CD14-positive monocyte (primary cell): Measurements from ENCODE around the gene SLC25A13. TPM values are rescaled to one million over a fixed set of nuclear protein-coding genes. Genes with fewer than 3 reads are reported as not detected.

ENCODE experiments used
- DNase-seq, 3 donors: peaks; one replicate each; pipeline ENCODE4 v3.0.0-alpha.2; 2011 to 2022
- H2AFZ ChIP-seq: 2 replicates; pipeline ENCODE4 v1.6.0; 2012; ENCODE audit warnings: mild to moderate bottlenecking, low read depth, low read length, inconsistent platforms; ENCODE audit not compliant: insufficient read depth, poor library complexity, severe bottlenecking
- H3K27ac ChIP-seq, 2 donors: 1 replicate in 1 of 2; 2 replicates in 1 of 2; pipeline ENCODE4 v1.5.1; 2012 to 2013; ENCODE audit warnings: low read length in 2 of 2, control low read depth in 1 of 2, inconsistent platforms in 1 of 2, low read depth in 1 of 2, mild to moderate bottlenecking in 1 of 2
- H3K27me3 ChIP-seq, 2 donors: one replicate each; pipeline versions ENCODE4 v1.6.0 to v1.6.1; 2011 to 2013; ENCODE audit warnings: low read length in 2 of 2; ENCODE audit not compliant: control insufficient read depth in 2 of 2, insufficient read depth in 2 of 2
- H3K36me3 ChIP-seq, 2 donors: replicated peaks in 1 of 2; 1 replicate in 1 of 2; 2 replicates in 1 of 2; pipeline versions ENCODE4 v1.5.1 to v1.6.1; 2012 to 2013; ENCODE audit warnings: low read length in 2 of 2, control low read depth in 1 of 2, inconsistent platforms in 1 of 2, mild to moderate bottlenecking in 1 of 2; ENCODE audit not compliant: insufficient read depth in 2 of 2, control insufficient read depth in 1 of 2
- H3K4me1 ChIP-seq, 2 donors: 1 replicate in 1 of 2; 2 replicates in 1 of 2; pipeline versions ENCODE4 v1.5.1 to v1.6.1; 2012 to 2013; ENCODE audit warnings: low read length in 2 of 2, control low read depth in 1 of 2, inconsistent platforms in 1 of 2, mild to moderate bottlenecking in 1 of 2, moderate library complexity in 1 of 2; ENCODE audit not compliant: insufficient read depth in 2 of 2, control insufficient read depth in 1 of 2
- H3K4me2 ChIP-seq: replicated peaks from 2 replicates; pipeline ENCODE3; 2012; ENCODE audit warnings: low read length, moderate library complexity, mild to moderate bottlenecking; ENCODE audit not compliant: poor library complexity, severe bottlenecking; ENCODE audit errors: extremely low read depth
- H3K4me3 ChIP-seq, 3 experiments: fragments of 200-600 bp in 1 of 3; sonication (generic) in 1 of 3; replicated peaks in 1 of 3; 1 replicate in 2 of 3; 2 replicates in 1 of 3; pipeline ENCODE4 v1.5.1; 2011 to 2013; ENCODE audit warnings: low read length in 3 of 3, mild to moderate bottlenecking in 3 of 3, control low read depth in 2 of 3, low read depth in 2 of 3, inconsistent platforms in 1 of 3, moderate library complexity in 1 of 3
- H3K79me2 ChIP-seq: 2 replicates; pipeline ENCODE4 v1.6.0; 2012; ENCODE audit warnings: mild to moderate bottlenecking, control low read depth, inconsistent platforms, low read length, moderate library complexity; ENCODE audit not compliant: insufficient read depth
- H3K9ac ChIP-seq: 2 replicates; pipeline ENCODE4 v1.6.0; 2017; ENCODE audit warnings: low read length, mild to moderate bottlenecking; ENCODE audit not compliant: insufficient read depth, poor library complexity, severe bottlenecking
- H3K9me3 ChIP-seq, 2 donors: replicated peaks in 1 of 2; 1 replicate in 1 of 2; 2 replicates in 1 of 2; pipeline versions ENCODE4 v1.5.1 to v1.6.1; 2012 to 2013; ENCODE audit warnings: low read length in 2 of 2, control low read depth in 1 of 2; ENCODE audit not compliant: control insufficient read depth in 1 of 2, insufficient read depth in 1 of 2
- H4K20me1 ChIP-seq: 2 replicates; pipeline ENCODE4 v1.6.0; 2012; ENCODE audit warnings: mild to moderate bottlenecking, low read length, control low read depth, moderate library complexity; ENCODE audit not compliant: insufficient read depth
- H3K27ac Mint-ChIP-seq, 7 donors: one replicate each; pipeline ENCODE4 v1.8.0; 2020; ENCODE audit warnings: mild to moderate bottlenecking in 7 of 7, mixed read lengths in 7 of 7, moderate library complexity in 6 of 7, inconsistent platforms in 2 of 7
- H3K27me3 Mint-ChIP-seq, 3 donors: one replicate each; pipeline ENCODE4 v1.8.0; 2021 to 2022; ENCODE audit warnings: low read depth in 3 of 3, mild to moderate bottlenecking in 3 of 3, mixed read lengths in 3 of 3, moderate library complexity in 3 of 3, inconsistent platforms in 1 of 3
- H3K36me3 Mint-ChIP-seq, 2 donors: one replicate each; pipeline ENCODE4 v1.8.0; 2020; ENCODE audit warnings: mixed read lengths in 2 of 2, inconsistent platforms in 1 of 2, mild to moderate bottlenecking in 1 of 2
- H3K4me1 Mint-ChIP-seq: one replicate; pipeline ENCODE4 v1.8.0; 2020; ENCODE audit warnings: mild to moderate bottlenecking, mixed read lengths
- H3K4me3 Mint-ChIP-seq, 2 donors: one replicate each; pipeline ENCODE4 v1.8.0; 2020; ENCODE audit warnings: mild to moderate bottlenecking in 2 of 2, mixed read lengths in 2 of 2, moderate library complexity in 1 of 2
- H3K9me3 Mint-ChIP-seq, 7 donors: one replicate each; pipeline ENCODE4 v1.8.0; 2020 to 2022; ENCODE audit warnings: mixed read lengths in 7 of 7, mild to moderate bottlenecking in 6 of 7, moderate library complexity in 6 of 7, inconsistent platforms in 2 of 7
- WGBS: methylation state at CpG from one replicate; pipeline ENCODE4 v1.1.5; 2013; ENCODE audit warnings: missing lambda C conversion rate; ENCODE audit not compliant: insufficient coverage; 5-methylcytosine and 5-hydroxymethylcytosine counted together
- intact Hi-C, 2 donors: fragments of 100-400 bp; cut with micrococcal nuclease; formaldehyde crosslinking; loops; one replicate each; pipeline versions ENCODE4 v1.15.0 to v1.15.1; 2023
- polyA plus RNA-seq, 3 donors: library from polyadenylated mRNA; depleted of rRNA in 1 of 3; unstranded in 2 of 3; stranded (reverse) in 1 of 3; fragments of 300-500 nt in 2 of 3; fragments of >200 nt in 1 of 3; fragmentation: Illumina TruSeq in 2 of 3; gene quantifications; 1 replicate in 2 of 3; 2 replicates in 1 of 3; pipeline ENCODE4 v1.2.3, GENCODE V29; 2012 to 2021
- TF ChIP-seq, protein P1 (sequence below): fragments of 200-600 bp; IDR thresholded peaks from one replicate; pipeline ENCODE4 v1.8.0; 2022; ENCODE audit warnings: antibody characterized with exemption, mild to moderate bottlenecking

SLC25A13 gene
- polyA plus RNA-seq, 3 donors, result 12.7 to 15.7 (median 14.4) TPM

DNA sequence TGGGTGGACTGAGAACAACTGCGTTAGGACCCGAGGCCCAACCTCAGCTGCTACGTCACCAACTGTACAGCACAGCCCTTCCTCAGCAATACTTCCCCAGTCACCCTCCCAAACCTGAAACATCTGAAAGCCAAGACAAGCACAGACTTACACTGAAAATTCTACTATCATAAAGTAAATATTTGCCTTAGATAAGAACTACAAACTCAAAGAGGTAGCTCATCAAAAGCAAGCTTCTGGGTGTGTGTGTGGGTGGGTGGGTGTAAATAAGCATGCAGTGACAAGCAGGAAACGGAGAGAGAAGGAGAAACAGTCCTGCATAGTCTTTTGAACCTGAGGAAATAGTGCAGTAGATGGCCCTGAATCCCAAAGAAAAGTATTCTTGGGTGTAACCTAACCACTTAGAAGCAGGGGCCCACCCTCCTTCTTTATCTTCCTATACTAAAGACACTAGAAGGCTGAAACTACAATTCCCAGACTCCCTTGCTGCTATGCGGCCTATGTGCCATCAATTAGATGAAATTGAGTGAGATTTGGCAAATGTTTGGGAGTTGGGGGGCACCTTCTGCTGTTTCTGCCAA, 18.7 kb downstream of the SLC25A13 start:
- no peaks in the 10 kb centered on the region for H3K36me3 ChIP-seq
- no peak overlapping the region for H3K4me3 ChIP-seq
- H3K27ac ChIP-seq, result no peak overlapping the region
- H3K4me2 ChIP-seq, result no peak overlapping the region
- H3K36me3 Mint-ChIP-seq, result peaks cover 4 to 14% of the 10 kb centered on the region in 2 donors
- peaks cover 18% of the 10 kb centered on the region for H3K4me1 Mint-ChIP-seq
- H3K4me1 ChIP-seq, result peaks cover 11 to 13% of the 10 kb centered on the region in 2 donors
- DNase-seq, result no peak
- intact Hi-C loops, result no loop called here
- TF ChIP-seq, protein P1, sequence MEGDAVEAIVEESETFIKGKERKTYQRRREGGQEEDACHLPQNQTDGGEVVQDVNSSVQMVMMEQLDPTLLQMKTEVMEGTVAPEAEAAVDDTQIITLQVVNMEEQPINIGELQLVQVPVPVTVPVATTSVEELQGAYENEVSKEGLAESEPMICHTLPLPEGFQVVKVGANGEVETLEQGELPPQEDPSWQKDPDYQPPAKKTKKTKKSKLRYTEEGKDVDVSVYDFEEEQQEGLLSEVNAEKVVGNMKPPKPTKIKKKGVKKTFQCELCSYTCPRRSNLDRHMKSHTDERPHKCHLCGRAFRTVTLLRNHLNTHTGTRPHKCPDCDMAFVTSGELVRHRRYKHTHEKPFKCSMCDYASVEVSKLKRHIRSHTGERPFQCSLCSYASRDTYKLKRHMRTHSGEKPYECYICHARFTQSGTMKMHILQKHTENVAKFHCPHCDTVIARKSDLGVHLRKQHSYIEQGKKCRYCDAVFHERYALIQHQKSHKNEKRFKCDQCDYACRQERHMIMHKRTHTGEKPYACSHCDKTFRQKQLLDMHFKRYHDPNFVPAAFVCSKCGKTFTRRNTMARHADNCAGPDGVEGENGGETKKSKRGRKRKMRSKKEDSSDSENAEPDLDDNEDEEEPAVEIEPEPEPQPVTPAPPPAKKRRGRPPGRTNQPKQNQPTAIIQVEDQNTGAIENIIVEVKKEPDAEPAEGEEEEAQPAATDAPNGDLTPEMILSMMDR, result no peak
- no peak overlapping the region for H2AFZ ChIP-seq
- H3K79me2 ChIP-seq, result peaks cover 75% of the 10 kb centered on the region
- peaks cover 100% of the 10 kb centered on the region for H4K20me1 ChIP-seq
- no peaks in the 10 kb centered on the region for H3K27me3 ChIP-seq
- H3K4me3 Mint-ChIP-seq, result no peak overlapping the region
- no peaks in the 10 kb centered on the region for H3K9me3 ChIP-seq
- H3K27ac Mint-ChIP-seq, result no peak overlapping the region
- no peaks in the 10 kb centered on the region for H3K27me3 Mint-ChIP-seq
- WGBS, result 93% methylated on average over 4 of the region's 5 CpGs
- no peak overlapping the region for H3K9ac ChIP-seq
- no peaks in the 10 kb centered on the region for H3K9me3 Mint-ChIP-seq

GRCh38 chr7:96300986-96301385, 20.9 kb downstream of the SLC25A13 start:
- H3K27ac Mint-ChIP-seq, result peak overlapping the region in 1 of 7 donors; percentile 33
- H3K36me3 ChIP-seq, result peaks cover under 1 to 7% of the 10 kb centered on the region in 2 donors
- no peaks in the 10 kb centered on the region for H3K9me3 ChIP-seq
- H3K4me2 ChIP-seq, result no peak overlapping the region
- H3K27ac ChIP-seq, result no peak overlapping the region
- H4K20me1 ChIP-seq, result peaks cover 93% of the 10 kb centered on the region
- H3K4me3 Mint-ChIP-seq, result no peak overlapping the region
- no peak for DNase-seq
- peaks cover 63% of the 10 kb centered on the region for H3K79me2 ChIP-seq
- no peaks in the 10 kb centered on the region for H3K9me3 Mint-ChIP-seq
- no peak overlapping the region for H3K4me3 ChIP-seq
- TF ChIP-seq, protein P1, result no peak
- H2AFZ ChIP-seq, result no peak overlapping the region
- H3K36me3 Mint-ChIP-seq, result peaks cover 6 to 15% of the 10 kb centered on the region in 2 donors
- no peaks in the 10 kb centered on the region for H3K27me3 ChIP-seq
- no peaks in the 10 kb centered on the region for H3K27me3 Mint-ChIP-seq
- intact Hi-C loops, result no loop called here
- WGBS, result no CpG with 5 or more reads among the region's 1 CpG
- peaks cover 6% of the 10 kb centered on the region for H3K4me1 Mint-ChIP-seq
- H3K4me1 ChIP-seq, result peaks cover 2 to 3% of the 10 kb centered on the region in 2 donors
- H3K9ac ChIP-seq, result no peak overlapping the region
